Measurements from ENCODE around the gene GLP2R. TPM values are rescaled to one million over a fixed set of nuclear protein-coding genes. Genes with fewer than 3 reads are reported as not detected.

GLP2R gene
- total RNA-seq, 1 donor from 2014 or later: not detected

DNA sequence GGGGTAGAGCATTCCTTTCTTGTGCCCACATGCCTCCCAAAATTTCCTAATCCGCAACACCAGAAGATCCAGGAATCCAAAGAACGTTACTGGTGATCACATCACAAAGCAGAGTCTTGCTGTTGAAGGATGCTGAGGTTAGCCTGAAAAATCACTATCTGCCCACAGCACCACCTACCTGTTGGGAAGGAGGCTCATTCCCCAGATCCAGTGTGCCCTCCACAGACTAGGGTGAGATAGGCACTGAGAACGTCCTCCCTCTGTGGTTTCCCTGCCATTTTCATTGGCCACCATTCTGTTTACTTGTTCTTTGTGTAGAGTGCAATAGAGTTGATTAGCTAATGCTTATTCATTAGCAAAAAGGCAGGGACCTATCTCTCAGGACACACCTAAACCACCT lies 49.0 kb downstream of the GLP2R start:
- TF ChIP-seq, protein P1, sequence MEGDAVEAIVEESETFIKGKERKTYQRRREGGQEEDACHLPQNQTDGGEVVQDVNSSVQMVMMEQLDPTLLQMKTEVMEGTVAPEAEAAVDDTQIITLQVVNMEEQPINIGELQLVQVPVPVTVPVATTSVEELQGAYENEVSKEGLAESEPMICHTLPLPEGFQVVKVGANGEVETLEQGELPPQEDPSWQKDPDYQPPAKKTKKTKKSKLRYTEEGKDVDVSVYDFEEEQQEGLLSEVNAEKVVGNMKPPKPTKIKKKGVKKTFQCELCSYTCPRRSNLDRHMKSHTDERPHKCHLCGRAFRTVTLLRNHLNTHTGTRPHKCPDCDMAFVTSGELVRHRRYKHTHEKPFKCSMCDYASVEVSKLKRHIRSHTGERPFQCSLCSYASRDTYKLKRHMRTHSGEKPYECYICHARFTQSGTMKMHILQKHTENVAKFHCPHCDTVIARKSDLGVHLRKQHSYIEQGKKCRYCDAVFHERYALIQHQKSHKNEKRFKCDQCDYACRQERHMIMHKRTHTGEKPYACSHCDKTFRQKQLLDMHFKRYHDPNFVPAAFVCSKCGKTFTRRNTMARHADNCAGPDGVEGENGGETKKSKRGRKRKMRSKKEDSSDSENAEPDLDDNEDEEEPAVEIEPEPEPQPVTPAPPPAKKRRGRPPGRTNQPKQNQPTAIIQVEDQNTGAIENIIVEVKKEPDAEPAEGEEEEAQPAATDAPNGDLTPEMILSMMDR (IDR thresholded peaks at IDR 0.05): no peak
- Mint-ChIP-seq H3K27ac (no peak overlapping the region), H3K36me3 (ENCODE audit: low read depth) (no peaks in the 10 kb centered on the region), H3K4me1 (no peaks in the 10 kb centered on the region), H3K27me3 (peaks cover 2% of the 10 kb centered on the region), H3K4me3 (no peak overlapping the region), H3K9me3 (no peaks in the 10 kb centered on the region)
- intact Hi-C loops (cut with micrococcal nuclease): no loop called here
- DNase-seq (no peak), ATAC-seq (ENCODE audit: low read depth) (no peak)
- POLR2A ChIA-PET: no interaction called here
- CTCF ChIA-PET: no interaction called here

DNA sequence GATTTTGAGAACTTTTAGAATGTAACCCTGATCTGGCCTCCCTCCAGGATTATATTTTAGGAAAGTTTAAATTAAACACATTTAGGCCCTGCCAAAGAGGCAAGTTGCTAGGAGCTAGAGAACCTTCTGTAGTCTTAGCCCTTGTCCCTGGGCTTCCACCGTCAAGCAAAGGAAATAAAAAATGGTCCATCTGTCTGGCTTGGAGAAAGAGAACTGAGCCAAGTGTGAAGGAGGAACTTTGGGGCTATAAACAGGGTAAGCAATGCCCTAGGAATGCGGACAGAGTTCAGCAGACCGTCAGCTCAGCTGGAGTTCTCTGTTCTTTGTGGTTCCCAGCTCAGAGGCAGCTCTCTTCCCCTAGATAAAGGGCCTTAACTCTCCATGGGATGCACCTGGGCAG lies 49.7 kb downstream of the GLP2R start:
- POLR2A ChIA-PET: no interaction called here

DNA sequence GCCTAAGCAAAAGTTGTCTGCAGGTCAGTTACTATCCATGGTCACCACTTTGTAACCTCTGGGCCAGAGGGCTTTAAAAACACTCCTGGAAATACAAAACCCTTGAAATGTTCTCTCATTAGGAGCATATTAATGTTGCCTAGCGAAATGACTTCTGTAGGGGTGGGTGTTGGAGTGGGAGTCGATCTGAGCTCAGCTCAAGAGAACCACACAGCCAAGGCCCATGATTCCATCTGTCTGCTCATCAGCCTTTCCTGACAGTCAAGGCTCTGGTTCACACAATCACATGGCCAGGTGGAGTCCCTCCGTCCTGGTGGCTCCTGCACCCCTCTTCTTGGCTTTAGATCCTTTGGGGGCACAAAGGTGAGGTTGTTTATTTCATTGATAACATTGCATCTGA lies 52.6 kb downstream of the GLP2R start:
- CTCF ChIA-PET: no interaction called here
- H3K4me1 Mint-ChIP-seq: no peaks in the 10 kb centered on the region
- DNase-seq: no peak
- H3K9me3 Mint-ChIP-seq: peaks cover 15% of the 10 kb centered on the region
- H3K27ac Mint-ChIP-seq: no peak overlapping the region
- no peaks in the 10 kb centered on the region for H3K36me3 Mint-ChIP-seq (ENCODE audit: low read depth)
- no peak overlapping the region for H3K4me3 Mint-ChIP-seq
- no peak for ATAC-seq (ENCODE audit: low read depth)
- TF ChIP-seq, protein P1 (IDR thresholded peaks at IDR 0.05): no peak
- intact Hi-C loops (cut with micrococcal nuclease): no loop called here
- POLR2A ChIA-PET: no interaction called here
- no peaks in the 10 kb centered on the region for H3K27me3 Mint-ChIP-seq

More for the DNA sequence above, 49.7 kb downstream of the GLP2R start:
- intact Hi-C loops (cut with micrococcal nuclease): no loop called here
- Mint-ChIP-seq H3K27me3 (peaks cover 2% of the 10 kb centered on the region), H3K9me3 (no peaks in the 10 kb centered on the region), H3K4me3 (no peak overlapping the region), H3K36me3 (ENCODE audit: low read depth) (no peaks in the 10 kb centered on the region), H3K27ac (no peak overlapping the region), H3K4me1 (no peaks in the 10 kb centered on the region)
- DNase-seq: no peak
- TF ChIP-seq, protein P1 (IDR thresholded peaks at IDR 0.05): no peak
- CTCF ChIA-PET: no interaction called here
- ATAC-seq (ENCODE audit: low read depth): no peak

DNA sequence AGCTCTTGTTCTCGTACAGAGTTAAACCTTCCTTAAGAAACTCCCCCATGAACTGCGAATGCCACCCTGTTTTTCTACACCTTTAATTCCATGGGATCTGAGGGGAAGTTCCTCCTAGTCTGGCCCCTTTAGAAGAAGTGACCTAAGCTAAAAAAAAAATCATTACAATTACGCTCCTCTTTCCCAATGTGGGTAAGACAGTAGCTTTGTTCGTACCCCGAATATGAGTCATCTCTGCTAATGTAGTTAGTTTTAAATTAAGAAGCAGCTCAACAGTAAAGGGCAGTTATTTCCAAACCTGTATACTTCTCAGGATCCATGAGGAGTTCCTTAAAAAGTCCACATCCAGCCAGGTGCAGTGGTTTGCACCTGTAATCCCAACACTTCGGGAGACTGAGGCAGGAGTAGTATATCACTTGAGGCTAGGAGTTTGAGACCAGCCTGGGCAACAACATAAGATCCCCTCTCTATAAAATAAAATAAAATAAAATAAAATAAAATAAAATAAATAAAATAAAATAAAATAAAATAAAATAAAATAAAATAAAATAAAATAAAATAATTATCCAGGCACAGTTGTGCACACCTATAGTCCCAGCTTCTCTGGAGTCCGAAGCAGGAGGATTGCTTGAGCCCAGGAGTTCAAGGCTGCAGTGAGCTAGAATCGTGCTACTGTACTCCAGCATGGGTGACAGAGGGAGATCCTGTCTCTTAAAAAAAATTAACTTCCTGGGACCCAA lies 53.2 kb downstream of the GLP2R start:
- Mint-ChIP-seq H3K4me3 (no peak overlapping the region), H3K27me3 (no peaks in the 10 kb centered on the region), H3K27ac (no peak overlapping the region), H3K4me1 (no peaks in the 10 kb centered on the region), H3K36me3 (ENCODE audit: low read depth) (no peaks in the 10 kb centered on the region), H3K9me3 (peaks cover 19% of the 10 kb centered on the region)
- ChIA-PET CTCF (no interaction called here), POLR2A (no interaction called here)
- TF ChIP-seq, protein P1 (IDR thresholded peaks at IDR 0.05): no peak
- ATAC-seq (ENCODE audit: low read depth) (no peak), DNase-seq (no peak)
- intact Hi-C loops (cut with micrococcal nuclease): no loop called here

DNA sequence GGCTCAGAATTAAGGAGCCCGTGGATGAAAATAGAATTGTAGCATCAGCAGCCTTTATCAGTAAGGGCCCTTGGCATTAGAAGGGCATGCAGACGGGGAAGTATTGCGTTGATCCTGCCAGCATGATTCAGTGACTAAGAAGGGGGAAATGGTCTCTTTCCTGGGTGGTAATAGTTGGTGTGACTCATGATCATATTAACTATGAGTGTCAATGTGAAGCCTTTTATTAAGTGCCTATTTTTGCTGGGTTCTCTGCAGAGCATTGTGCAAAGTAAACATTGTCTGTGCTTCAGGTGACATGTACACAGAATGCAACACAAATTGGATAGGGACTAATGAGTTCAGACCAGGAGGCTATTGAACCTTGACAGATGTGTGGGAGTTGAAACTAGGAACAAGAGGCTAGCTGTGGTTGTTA lies 54.9 kb downstream of the GLP2R start:
- CTCF ChIA-PET: no interaction called here
- no peak overlapping the region for H3K4me3 Mint-ChIP-seq

More for the DNA sequence above, 54.9 kb downstream of the GLP2R start:
- no peaks in the 10 kb centered on the region for H3K27me3 Mint-ChIP-seq
- no peaks in the 10 kb centered on the region for H3K4me1 Mint-ChIP-seq
- intact Hi-C loops (cut with micrococcal nuclease): no loop called here
- no peak for ATAC-seq (ENCODE audit: low read depth)
- DNase-seq: no peak
- no peaks in the 10 kb centered on the region for H3K36me3 Mint-ChIP-seq (ENCODE audit: low read depth)
- no peak overlapping the region for H3K27ac Mint-ChIP-seq
- peaks cover 19% of the 10 kb centered on the region for H3K9me3 Mint-ChIP-seq
- TF ChIP-seq, protein P1 (IDR thresholded peaks at IDR 0.05): no peak
- POLR2A ChIA-PET: no interaction called here

All from activated B cell treated with CpG ODN at 0.5 μM for 24 hours (primary cell).